ENCODE measurements around the gene PRPF6. TPM values are rescaled to one million over a fixed set of nuclear protein-coding genes. Genes with fewer than 3 reads are reported as not detected.

PRPF6 gene
- polyA plus RNA-seq, 3 donors, result 29.1 to 47.7 (median 34.5) TPM

DNA sequence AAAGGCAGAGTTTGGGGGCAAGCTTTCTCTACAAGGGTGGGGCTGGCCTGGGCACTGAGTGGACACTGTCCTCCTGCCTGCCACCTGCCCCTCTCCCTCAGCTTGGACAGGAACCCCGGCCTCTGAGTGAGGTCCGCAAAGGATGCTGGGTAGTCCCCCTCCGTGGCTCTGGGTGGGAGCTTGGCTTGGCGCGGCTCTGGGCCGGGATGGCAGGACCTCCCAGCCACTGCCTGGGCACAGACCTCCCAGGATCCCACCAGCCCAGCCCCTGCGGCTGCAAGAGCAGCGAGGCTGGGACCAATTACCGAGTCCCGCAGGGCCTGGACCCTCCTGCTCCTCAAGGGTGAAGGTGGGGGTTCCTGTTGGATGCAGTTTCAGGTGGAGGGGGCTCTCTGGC is 71.4 kb downstream of the PRPF6 start:
- TF ChIP-seq, protein P1, sequence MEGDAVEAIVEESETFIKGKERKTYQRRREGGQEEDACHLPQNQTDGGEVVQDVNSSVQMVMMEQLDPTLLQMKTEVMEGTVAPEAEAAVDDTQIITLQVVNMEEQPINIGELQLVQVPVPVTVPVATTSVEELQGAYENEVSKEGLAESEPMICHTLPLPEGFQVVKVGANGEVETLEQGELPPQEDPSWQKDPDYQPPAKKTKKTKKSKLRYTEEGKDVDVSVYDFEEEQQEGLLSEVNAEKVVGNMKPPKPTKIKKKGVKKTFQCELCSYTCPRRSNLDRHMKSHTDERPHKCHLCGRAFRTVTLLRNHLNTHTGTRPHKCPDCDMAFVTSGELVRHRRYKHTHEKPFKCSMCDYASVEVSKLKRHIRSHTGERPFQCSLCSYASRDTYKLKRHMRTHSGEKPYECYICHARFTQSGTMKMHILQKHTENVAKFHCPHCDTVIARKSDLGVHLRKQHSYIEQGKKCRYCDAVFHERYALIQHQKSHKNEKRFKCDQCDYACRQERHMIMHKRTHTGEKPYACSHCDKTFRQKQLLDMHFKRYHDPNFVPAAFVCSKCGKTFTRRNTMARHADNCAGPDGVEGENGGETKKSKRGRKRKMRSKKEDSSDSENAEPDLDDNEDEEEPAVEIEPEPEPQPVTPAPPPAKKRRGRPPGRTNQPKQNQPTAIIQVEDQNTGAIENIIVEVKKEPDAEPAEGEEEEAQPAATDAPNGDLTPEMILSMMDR (IDR thresholded peaks at IDR 0.05), result no peak
- WGBS (ENCODE audit: insufficient coverage), result 94% methylated on average over 6 of the region's 10 CpGs
- H3K27me3 ChIP-seq (ENCODE audit: control insufficient read depth in 2 of 2, insufficient read depth in 2 of 2, low read length in 2 of 2), result peaks cover 13 to 62% of the 10 kb centered on the region in 2 donors
- Mint-ChIP-seq H3K4me1 (peaks cover 16% of the 10 kb centered on the region), H3K36me3 (peaks cover 0 to 3% of the 10 kb centered on the region in 2 donors), H3K9me3 (peaks cover 0 to 5% (median 0%) of the 10 kb centered on the region in 7 donors), H3K27me3 (ENCODE audit: low read depth in 3 of 3) (peaks cover 56 to 85% (median 56%) of the 10 kb centered on the region in 3 donors), H3K27ac (no peak overlapping the region), H3K4me3 (no peak overlapping the region)
- H3K4me1 ChIP-seq (ENCODE audit: control insufficient read depth in 1 of 2, insufficient read depth in 2 of 2, low read length in 2 of 2), result peaks cover 10 to 15% of the 10 kb centered on the region in 2 donors
- no peak overlapping the region for H3K9ac ChIP-seq (ENCODE audit: insufficient read depth, low read length, poor library complexity, severe bottlenecking)
- H3K79me2 ChIP-seq (ENCODE audit: insufficient read depth, low read length), result no peaks in the 10 kb centered on the region
- no peaks in the 10 kb centered on the region for H4K20me1 ChIP-seq (ENCODE audit: insufficient read depth, low read length)
- intact Hi-C loops (cut with micrococcal nuclease), result no loop called here
- no peak overlapping the region for H3K4me3 ChIP-seq (replicated peaks in 1 of 3; ENCODE audit: low read depth in 2 of 3, low read length in 3 of 3)
- DNase-seq, result no peak
- H3K36me3 ChIP-seq (replicated peaks in 1 of 2; ENCODE audit: control insufficient read depth in 1 of 2, insufficient read depth in 2 of 2, low read length in 2 of 2), result no peaks in the 10 kb centered on the region
- no peak overlapping the region for H3K4me2 ChIP-seq (replicated peaks; ENCODE audit: extremely low read depth, low read length, poor library complexity, severe bottlenecking)
- peaks cover 0 to 14% of the 10 kb centered on the region in 2 donors for H3K9me3 ChIP-seq (replicated peaks in 1 of 2; ENCODE audit: control insufficient read depth in 1 of 2, insufficient read depth in 1 of 2, low read length in 2 of 2)
- H2AFZ ChIP-seq (ENCODE audit: insufficient read depth, low read depth, low read length, poor library complexity, severe bottlenecking), result no peak overlapping the region
- H3K27ac ChIP-seq (ENCODE audit: low read depth in 1 of 2, low read length in 2 of 2), result no peak overlapping the region

DNA sequence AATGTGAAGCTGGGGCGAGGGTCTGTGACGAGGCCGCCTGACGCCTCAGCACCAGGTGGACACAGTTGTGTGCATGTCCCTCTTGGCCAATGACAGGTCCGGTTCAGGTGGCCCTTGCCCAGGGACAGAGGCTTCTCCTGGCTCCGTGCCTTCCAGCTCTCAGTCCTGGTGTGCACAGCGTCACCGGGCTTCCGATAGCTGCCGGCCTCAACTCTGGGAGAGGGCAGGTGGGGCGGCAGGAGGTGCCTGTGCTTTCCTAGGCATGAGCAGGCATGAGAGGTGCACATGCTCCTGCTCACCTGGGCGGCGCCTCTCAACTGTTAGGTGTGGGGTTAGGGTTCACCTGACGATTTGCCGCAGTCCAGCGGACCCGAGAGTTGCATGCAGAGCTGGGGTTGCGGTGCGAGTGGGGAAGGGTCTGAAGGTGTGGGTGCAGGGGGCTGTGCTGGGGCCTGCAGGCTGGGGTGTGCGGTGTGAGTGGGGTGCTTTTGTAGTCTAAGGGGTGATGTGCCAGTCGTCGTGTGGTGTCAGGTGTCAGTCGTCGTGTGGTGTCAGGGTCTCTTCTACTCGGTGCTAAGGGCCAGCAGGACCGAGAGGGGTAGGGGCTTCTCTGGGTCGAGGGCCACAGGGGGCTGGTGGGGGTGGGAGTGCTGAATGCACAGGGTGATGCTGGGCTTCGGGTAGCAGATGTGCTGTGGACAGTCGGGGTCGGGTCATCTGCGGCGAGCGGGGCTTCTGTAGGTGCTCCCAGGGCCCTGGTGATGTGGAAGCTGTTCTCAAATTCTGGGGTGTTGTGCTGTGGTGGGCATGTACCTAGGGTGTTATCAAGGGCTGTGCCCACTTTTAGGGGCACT is 72.3 kb downstream of the PRPF6 start:
- H3K4me1 Mint-ChIP-seq, result peaks cover 21% of the 10 kb centered on the region
- 88% methylated on average over 32 of the region's 33 CpGs for WGBS (ENCODE audit: insufficient coverage)
- DNase-seq, result no peak
- H3K27me3 Mint-ChIP-seq (ENCODE audit: low read depth in 3 of 3), result peaks cover 49 to 84% (median 51%) of the 10 kb centered on the region in 3 donors
- peaks cover 10 to 55% of the 10 kb centered on the region in 2 donors for H3K27me3 ChIP-seq (ENCODE audit: control insufficient read depth in 2 of 2, insufficient read depth in 2 of 2, low read length in 2 of 2)
- no peak overlapping the region for H3K4me2 ChIP-seq (replicated peaks; ENCODE audit: extremely low read depth, low read length, poor library complexity, severe bottlenecking)
- H3K9me3 ChIP-seq (replicated peaks in 1 of 2; ENCODE audit: control insufficient read depth in 1 of 2, insufficient read depth in 1 of 2, low read length in 2 of 2), result peaks cover 0 to 10% of the 10 kb centered on the region in 2 donors
- peaks cover 14 to 16% of the 10 kb centered on the region in 2 donors for H3K4me1 ChIP-seq (ENCODE audit: control insufficient read depth in 1 of 2, insufficient read depth in 2 of 2, low read length in 2 of 2)
- no peaks in the 10 kb centered on the region for H3K36me3 ChIP-seq (replicated peaks in 1 of 2; ENCODE audit: control insufficient read depth in 1 of 2, insufficient read depth in 2 of 2, low read length in 2 of 2)
- no peaks in the 10 kb centered on the region for H4K20me1 ChIP-seq (ENCODE audit: insufficient read depth, low read length)
- no peak overlapping the region for H3K27ac ChIP-seq (ENCODE audit: low read depth in 1 of 2, low read length in 2 of 2)
- intact Hi-C loops (cut with micrococcal nuclease), result no loop called here
- peak overlapping the region in 3 of 7 donors; percentile 8 to 81 (median 31) for H3K27ac Mint-ChIP-seq
- no peak overlapping the region for H3K9ac ChIP-seq (ENCODE audit: insufficient read depth, low read length, poor library complexity, severe bottlenecking)
- H3K36me3 Mint-ChIP-seq, result peaks cover 0 to 3% of the 10 kb centered on the region in 2 donors
- H3K9me3 Mint-ChIP-seq, result peaks cover 0 to 5% (median 0%) of the 10 kb centered on the region in 7 donors
- no peaks in the 10 kb centered on the region for H3K79me2 ChIP-seq (ENCODE audit: insufficient read depth, low read length)
- H2AFZ ChIP-seq (ENCODE audit: insufficient read depth, low read depth, low read length, poor library complexity, severe bottlenecking), result no peak overlapping the region
- peak overlapping the region in 1 of 2 donors; percentile 2 for H3K4me3 Mint-ChIP-seq
- no peak overlapping the region for H3K4me3 ChIP-seq (replicated peaks in 1 of 3; ENCODE audit: low read depth in 2 of 3, low read length in 3 of 3)
- TF ChIP-seq, protein P1 (IDR thresholded peaks at IDR 0.05), result no peak

All from CD14-positive monocyte (primary cell).